Measurements from ENCODE around the gene IL17RC.

- TF ChIP-seq CTCF (IDR thresholded peaks at IDR 0.05): peak; percentile 35; the same call in 1 of the 2 replicates
- no peak for TF ChIP-seq TCF7L2 (IDR thresholded peaks at IDR 0.05; ENCODE audit: low read depth, low read length)
- TF ChIP-seq POLR2AphosphoS5 (IDR thresholded peaks at IDR 0.05; ENCODE audit: low read depth, low read length): no peak
- no peak for TF ChIP-seq SIN3A (IDR thresholded peaks at IDR 0.05; ENCODE audit: borderline replicate concordance, insufficient read depth, low read depth, low read length)
These were observed 14.0 kb downstream of the IL17RC start for GRCh38 chr3:9930804-9931418.

Data from Panc1 (cell line).